ENCODE results near the gene ICAM3.

Gene ICAM3

DNA sequence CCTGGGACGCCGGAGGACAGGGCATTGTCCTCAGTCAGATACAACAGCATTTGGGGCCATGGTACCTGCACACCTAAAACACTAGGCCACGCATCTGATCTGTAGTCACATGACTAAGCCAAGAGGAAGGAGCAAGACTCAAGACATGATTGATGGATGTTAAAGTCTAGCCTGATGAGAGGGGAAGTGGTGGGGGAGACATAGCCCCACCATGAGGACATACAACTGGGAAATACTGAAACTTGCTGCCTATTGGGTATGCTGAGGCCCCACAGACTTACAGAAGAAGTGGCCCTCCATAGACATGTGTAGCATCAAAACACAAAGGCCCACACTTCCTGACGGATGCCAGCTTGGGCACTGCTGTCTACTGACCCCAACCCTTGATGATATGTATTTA, 54.0 kb downstream of the ICAM3 start:
- TF ChIP-seq CEBPB (IDR thresholded peaks at IDR 0.05) (no peak), CREB1 (IDR thresholded peaks at IDR 0.05; ENCODE audit: low read depth) (no peak), EGR1 (IDR thresholded peaks at IDR 0.05) (no peak), TAF1 (IDR thresholded peaks at IDR 0.05; ENCODE audit: low read depth) (no peak), NFIC (IDR thresholded peaks at IDR 0.05) (no peak), TCF12 (IDR thresholded peaks at IDR 0.05; ENCODE audit: low read depth) (no peak)
- TF ChIP-seq, protein P1, sequence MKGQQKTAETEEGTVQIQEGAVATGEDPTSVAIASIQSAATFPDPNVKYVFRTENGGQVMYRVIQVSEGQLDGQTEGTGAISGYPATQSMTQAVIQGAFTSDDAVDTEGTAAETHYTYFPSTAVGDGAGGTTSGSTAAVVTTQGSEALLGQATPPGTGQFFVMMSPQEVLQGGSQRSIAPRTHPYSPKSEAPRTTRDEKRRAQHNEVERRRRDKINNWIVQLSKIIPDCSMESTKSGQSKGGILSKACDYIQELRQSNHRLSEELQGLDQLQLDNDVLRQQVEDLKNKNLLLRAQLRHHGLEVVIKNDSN (IDR thresholded peaks at IDR 0.05): no peak

DNA sequence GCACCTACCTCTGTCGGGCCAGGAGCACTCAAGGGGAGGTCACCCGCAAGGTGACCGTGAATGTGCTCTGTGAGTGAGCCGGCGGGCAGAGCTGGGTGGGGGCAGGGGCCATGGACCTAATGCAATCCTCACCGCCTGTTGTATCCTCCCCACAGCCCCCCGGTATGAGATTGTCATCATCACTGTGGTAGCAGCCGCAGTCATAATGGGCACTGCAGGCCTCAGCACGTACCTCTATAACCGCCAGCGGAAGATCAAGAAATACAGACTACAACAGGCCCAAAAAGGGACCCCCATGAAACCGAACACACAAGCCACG, 54.5 kb downstream of the ICAM3 start:
- no peak for TF ChIP-seq NFIC (IDR thresholded peaks at IDR 0.05)
- no peak for TF ChIP-seq EP300 (IDR thresholded peaks at IDR 0.05; ENCODE audit: borderline replicate concordance)
- no peak for TF ChIP-seq TEAD4 (IDR thresholded peaks at IDR 0.05)
- TF ChIP-seq, protein P2, sequence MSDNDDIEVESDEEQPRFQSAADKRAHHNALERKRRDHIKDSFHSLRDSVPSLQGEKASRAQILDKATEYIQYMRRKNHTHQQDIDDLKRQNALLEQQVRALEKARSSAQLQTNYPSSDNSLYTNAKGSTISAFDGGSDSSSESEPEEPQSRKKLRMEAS (IDR thresholded peaks at IDR 0.05): no peak
- no peak for TF ChIP-seq CEBPB (IDR thresholded peaks at IDR 0.05)
- TF ChIP-seq, protein P3, sequence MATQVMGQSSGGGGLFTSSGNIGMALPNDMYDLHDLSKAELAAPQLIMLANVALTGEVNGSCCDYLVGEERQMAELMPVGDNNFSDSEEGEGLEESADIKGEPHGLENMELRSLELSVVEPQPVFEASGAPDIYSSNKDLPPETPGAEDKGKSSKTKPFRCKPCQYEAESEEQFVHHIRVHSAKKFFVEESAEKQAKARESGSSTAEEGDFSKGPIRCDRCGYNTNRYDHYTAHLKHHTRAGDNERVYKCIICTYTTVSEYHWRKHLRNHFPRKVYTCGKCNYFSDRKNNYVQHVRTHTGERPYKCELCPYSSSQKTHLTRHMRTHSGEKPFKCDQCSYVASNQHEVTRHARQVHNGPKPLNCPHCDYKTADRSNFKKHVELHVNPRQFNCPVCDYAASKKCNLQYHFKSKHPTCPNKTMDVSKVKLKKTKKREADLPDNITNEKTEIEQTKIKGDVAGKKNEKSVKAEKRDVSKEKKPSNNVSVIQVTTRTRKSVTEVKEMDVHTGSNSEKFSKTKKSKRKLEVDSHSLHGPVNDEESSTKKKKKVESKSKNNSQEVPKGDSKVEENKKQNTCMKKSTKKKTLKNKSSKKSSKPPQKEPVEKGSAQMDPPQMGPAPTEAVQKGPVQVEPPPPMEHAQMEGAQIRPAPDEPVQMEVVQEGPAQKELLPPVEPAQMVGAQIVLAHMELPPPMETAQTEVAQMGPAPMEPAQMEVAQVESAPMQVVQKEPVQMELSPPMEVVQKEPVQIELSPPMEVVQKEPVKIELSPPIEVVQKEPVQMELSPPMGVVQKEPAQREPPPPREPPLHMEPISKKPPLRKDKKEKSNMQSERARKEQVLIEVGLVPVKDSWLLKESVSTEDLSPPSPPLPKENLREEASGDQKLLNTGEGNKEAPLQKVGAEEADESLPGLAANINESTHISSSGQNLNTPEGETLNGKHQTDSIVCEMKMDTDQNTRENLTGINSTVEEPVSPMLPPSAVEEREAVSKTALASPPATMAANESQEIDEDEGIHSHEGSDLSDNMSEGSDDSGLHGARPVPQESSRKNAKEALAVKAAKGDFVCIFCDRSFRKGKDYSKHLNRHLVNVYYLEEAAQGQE (IDR thresholded peaks at IDR 0.05; ENCODE audit: low read depth): no peak
- no peak for TF ChIP-seq TAF1 (IDR thresholded peaks at IDR 0.05; ENCODE audit: low read depth)
- no peak for TF ChIP-seq ZBTB7A (IDR thresholded peaks at IDR 0.05; ENCODE audit: low read depth)
- TF ChIP-seq TCF12 (IDR thresholded peaks at IDR 0.05; ENCODE audit: low read depth): no peak
- no peak for TF ChIP-seq RAD21 (IDR thresholded peaks at IDR 0.05; ENCODE audit: low read depth)
- no peak for TF ChIP-seq YY1 (IDR thresholded peaks at IDR 0.05; ENCODE audit: low read depth)
- TF ChIP-seq FOXM1 (IDR thresholded peaks at IDR 0.05; ENCODE audit: borderline replicate concordance, low read depth): no peak
- TF ChIP-seq CREB1 (IDR thresholded peaks at IDR 0.05; ENCODE audit: low read depth): no peak
- TF ChIP-seq EGR1 (IDR thresholded peaks at IDR 0.05): no peak
- TF ChIP-seq, protein P1 (IDR thresholded peaks at IDR 0.05): no peak

- TF ChIP-seq TCF12 (IDR thresholded peaks at IDR 0.05; ENCODE audit: low read depth) (no peak), YY1 (IDR thresholded peaks at IDR 0.05; ENCODE audit: low read depth) (no peak), CREB1 (IDR thresholded peaks at IDR 0.05; ENCODE audit: low read depth) (no peak)
- TF ChIP-seq, protein P1 (IDR thresholded peaks at IDR 0.05): no peak
These were observed 55.1 kb downstream of the ICAM3 start for GRCh38 chr19:10284065-10284959.

Data from Ishikawa (cell line).